Muscle layer of colon (tissue), 2 donors: ENCODE results near the gene FBXO7.
A peak's percentile ranks its signal among the peaks of the same experiment; 100 is the strongest.
"Not testable (repeated sequence)": the region's sequence is repeated elsewhere in the genome, so short reads cannot be mapped to it uniquely, and the experiment has no call there.

Experiments
- H3K27ac ChIP-seq: one replicate; pipeline ENCODE4 v1.7.0; 2013; ENCODE audit warnings: low read depth, mild to moderate bottlenecking, low read length, moderate library complexity
- H3K27me3 ChIP-seq, 2 donors: one replicate each; pipeline ENCODE4 v1.7.0; 2013; ENCODE audit warnings: low read length in 2 of 2, mild to moderate bottlenecking in 2 of 2; ENCODE audit not compliant: insufficient read depth in 2 of 2, control insufficient read depth in 1 of 2
- H3K36me3 ChIP-seq: one replicate; pipeline ENCODE4 v1.7.0; 2013; ENCODE audit warnings: mild to moderate bottlenecking, low read length; ENCODE audit not compliant: insufficient read depth
- H3K4me1 ChIP-seq: one replicate; pipeline ENCODE4 v1.7.0; 2013; ENCODE audit warnings: mild to moderate bottlenecking, low read length; ENCODE audit not compliant: insufficient read depth
- H3K4me3 ChIP-seq, 2 donors: one replicate each; pipeline ENCODE4 v1.7.0; 2013; ENCODE audit warnings: low read length in 2 of 2, low read depth in 1 of 2, mild to moderate bottlenecking in 1 of 2, moderate library complexity in 1 of 2
- H3K9ac ChIP-seq: one replicate; pipeline ENCODE4 v1.7.0; 2013; ENCODE audit warnings: low read length
- H3K9me3 ChIP-seq: one replicate; pipeline ENCODE4 v1.7.0; 2013; ENCODE audit warnings: mild to moderate bottlenecking, low read length
- donor health status: abdominal sarcoma.
- donor health status: Adenocarcinoma of cecum.

FBXO7 gene

DNA sequence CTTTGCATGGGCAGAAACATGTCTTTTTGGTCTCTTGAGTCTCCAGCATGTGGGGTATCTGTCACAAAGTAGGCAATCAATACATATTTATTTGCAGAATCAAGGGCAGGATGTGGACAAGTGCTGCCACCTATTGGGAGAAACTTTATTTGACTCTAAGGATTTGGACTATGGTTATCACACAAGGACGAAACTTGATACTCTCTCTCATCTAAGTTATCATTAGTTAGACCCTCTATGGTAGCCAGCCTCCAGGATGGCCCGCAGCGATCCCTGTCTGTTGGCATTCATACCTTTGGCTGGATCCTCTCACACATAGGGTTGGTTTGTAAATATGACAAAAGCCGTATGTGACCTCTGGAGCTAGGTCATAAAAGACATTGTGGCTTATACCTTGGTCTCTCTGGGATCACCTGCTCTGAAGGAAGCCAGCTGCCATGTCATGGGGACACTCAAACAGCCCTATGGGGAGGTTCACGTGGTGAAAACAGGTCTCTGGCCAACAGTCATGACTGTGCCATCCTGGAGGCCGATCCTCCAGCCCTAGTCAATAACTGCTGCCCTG is 1.1 kb upstream of the FBXO7 start:
- no peaks in the 10 kb centered on the region for H3K27me3 ChIP-seq
- peak overlapping the region; percentile 99 for H3K27ac ChIP-seq
- peak overlapping the region in 1 of 2 donors; percentile 88 for H3K4me3 ChIP-seq
- H3K9me3 ChIP-seq = no peaks in the 10 kb centered on the region
- peak overlapping the region; percentile 63 for H3K9ac ChIP-seq
- no peaks in the 10 kb centered on the region for H3K36me3 ChIP-seq
- H3K4me1 ChIP-seq = peaks cover 38% of the 10 kb centered on the region

DNA sequence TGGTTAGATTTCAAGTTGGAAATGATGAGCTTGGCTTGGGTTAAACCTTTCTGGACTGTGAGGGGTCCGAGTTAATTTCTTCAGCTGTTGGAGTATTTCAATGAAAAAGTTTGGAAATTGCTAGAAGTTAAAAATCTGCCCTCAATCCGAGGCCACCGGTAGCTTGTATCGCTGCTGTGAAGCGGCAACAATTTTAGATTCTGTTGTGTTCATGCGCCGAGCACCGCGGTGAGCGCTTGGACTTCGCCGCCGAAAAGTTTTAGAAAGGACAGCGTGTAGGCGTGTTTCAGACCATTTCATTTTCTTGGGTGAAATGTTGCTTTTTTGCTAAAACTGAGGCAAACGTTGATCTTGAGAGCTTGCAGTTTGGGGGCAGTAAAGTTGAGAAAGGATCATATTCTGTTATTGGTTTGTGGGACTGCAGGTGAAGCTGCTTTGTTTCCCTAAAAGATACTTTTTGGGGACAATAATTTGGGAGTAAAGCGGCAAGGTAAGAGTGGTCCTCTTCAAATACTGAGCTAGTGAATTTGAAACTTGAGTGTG is 928 bp downstream of the FBXO7 start:
- no peaks in the 10 kb centered on the region for H3K9me3 ChIP-seq
- peak overlapping the region; percentile 88 to 93 for H3K4me3 ChIP-seq
- peak overlapping the region; percentile 99 for H3K27ac ChIP-seq
- peaks cover 32% of the 10 kb centered on the region for H3K4me1 ChIP-seq
- H3K36me3 ChIP-seq = no peaks in the 10 kb centered on the region
- peak overlapping the region; percentile 95 for H3K9ac ChIP-seq
- no peaks in the 10 kb centered on the region for H3K27me3 ChIP-seq

DNA sequence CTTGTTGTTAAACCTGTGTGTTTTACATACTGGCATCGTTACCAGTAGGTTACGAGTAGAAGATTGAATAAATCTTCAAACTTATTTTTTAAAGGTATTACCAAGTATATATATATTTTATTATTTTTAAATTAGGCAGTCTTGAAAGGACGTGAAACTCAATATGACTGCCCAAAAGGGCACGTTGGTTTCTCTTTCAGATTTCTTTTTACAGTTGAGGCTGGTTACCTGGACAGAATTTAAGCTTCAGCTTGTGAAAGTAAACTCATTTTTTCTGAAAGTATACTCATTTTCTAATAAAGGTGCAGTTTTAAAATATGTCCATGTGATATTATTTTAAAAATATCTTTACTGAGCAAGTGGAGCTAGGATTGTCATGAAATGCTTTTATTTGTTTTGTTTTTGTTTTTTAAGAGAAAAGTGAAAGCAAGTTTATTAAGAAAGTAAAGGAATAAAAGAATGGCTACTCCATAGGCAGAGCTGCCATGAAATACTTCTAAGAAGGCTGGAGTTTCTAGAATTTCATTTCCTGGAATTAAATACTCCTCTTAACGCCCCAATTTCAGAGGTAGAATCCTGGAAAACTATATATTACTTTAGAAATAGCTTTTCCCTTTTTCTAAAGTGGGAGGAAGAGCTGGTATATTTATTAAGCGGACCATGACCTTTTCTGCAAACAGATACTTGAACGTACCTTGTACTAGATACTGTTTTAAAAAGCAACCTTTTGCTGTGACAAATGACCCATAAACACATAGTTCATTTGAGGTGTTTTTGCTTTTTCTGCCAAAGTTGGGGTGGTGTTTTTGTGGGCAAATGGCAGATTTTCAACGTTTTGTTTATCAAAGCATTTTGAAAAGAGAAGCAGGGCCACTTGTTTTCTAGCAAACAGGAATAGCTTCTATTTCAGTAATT is 1.9 kb downstream of the FBXO7 start:
- Histone ChIP-seq H3K27ac (peak overlapping the region; percentile 99), H3K4me3 (peak overlapping the region in 1 of 2 donors; percentile 88), H3K36me3 (no peaks in the 10 kb centered on the region), H3K4me1 (peaks cover 32% of the 10 kb centered on the region), H3K9me3 (no peaks in the 10 kb centered on the region), H3K9ac (peak overlapping the region; percentile 95), H3K27me3 (no peaks in the 10 kb centered on the region)

DNA sequence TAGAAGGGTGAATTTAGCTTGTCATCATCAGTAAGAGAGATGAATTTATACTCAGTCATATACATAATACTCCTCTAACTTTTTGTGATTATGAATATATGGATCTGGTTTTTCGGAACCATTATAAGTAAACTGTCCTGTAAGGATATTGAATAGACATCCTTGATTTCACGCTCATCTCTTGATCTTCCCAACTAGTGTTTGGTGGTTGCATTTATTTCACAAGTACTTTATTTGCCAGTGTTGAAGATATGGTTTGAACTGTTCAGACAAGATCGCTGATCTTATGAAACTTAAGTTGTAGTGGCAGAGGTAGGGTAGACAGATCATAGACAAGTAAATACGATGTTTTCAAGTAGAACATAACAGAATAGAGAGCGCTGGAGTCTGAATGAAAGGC is 3.0 kb downstream of the FBXO7 start:
- Histone ChIP-seq H3K4me3 (no peak overlapping the region), H3K9ac (no peak overlapping the region), H3K27me3 (no peaks in the 10 kb centered on the region), H3K4me1 (peaks cover 40% of the 10 kb centered on the region), H3K27ac (no peak overlapping the region), H3K36me3 (no peaks in the 10 kb centered on the region), H3K9me3 (no peaks in the 10 kb centered on the region)

DNA sequence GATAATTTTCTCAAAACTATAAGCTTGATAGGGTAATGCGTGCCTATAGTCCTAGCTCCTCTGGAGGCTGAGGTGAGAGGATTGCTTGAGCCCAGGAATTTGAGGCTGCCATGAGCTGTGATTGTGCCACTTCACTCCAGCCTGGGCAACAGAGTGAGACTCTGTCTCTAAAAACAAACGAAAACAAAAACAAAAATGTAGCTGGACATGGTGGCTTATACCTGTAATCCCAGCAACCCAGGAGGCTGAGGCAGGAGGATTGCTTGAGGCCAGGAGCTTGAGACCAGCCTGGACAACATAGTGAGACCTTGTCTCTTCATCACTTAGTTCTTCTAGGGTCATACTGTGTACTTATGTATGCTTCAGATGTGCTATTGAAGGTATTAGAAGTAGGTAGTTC is 3.9 kb downstream of the FBXO7 start:
- H3K4me1 ChIP-seq = peaks cover 36% of the 10 kb centered on the region
- H3K27ac ChIP-seq, H3K9ac ChIP-seq, H3K9me3 ChIP-seq, H3K27me3 ChIP-seq, H3K36me3 ChIP-seq, H3K4me3 ChIP-seq: not testable (repeated sequence)

DNA sequence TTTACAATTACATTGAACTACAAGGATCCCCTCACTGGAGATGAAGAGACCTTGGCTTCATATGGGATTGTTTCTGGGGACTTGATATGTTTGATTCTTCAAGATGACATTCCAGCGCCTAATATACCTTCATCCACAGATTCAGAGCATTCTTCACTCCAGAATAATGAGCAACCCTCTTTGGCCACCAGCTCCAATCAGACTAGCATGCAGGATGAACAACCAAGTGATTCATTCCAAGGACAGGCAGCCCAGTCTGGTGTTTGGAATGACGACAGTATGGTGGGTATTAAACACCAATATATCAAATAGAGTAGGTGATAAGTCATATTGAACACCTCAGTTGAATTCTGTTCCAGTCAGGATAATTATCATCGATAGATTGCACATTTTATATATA is 4.4 kb downstream of the FBXO7 start:
- Histone ChIP-seq H3K36me3 (peaks cover 4% of the 10 kb centered on the region), H3K9me3 (no peaks in the 10 kb centered on the region), H3K4me3 (no peak overlapping the region), H3K27ac (no peak overlapping the region), H3K27me3 (no peaks in the 10 kb centered on the region), H3K9ac (no peak overlapping the region), H3K4me1 (peaks cover 32% of the 10 kb centered on the region)

- H3K4me1 ChIP-seq = peaks cover 31% of the 10 kb centered on the region
- H3K27ac ChIP-seq = no peak overlapping the region
- H3K9me3 ChIP-seq = no peaks in the 10 kb centered on the region
- H3K4me3 ChIP-seq = no peak overlapping the region
- H3K36me3 ChIP-seq = peaks cover 13% of the 10 kb centered on the region
- H3K9ac ChIP-seq = no peak overlapping the region
- H3K27me3 ChIP-seq = no peaks in the 10 kb centered on the region
These were observed 5.6 kb downstream of the FBXO7 start for GRCh38 chr22:32480238-32480637.

DNA sequence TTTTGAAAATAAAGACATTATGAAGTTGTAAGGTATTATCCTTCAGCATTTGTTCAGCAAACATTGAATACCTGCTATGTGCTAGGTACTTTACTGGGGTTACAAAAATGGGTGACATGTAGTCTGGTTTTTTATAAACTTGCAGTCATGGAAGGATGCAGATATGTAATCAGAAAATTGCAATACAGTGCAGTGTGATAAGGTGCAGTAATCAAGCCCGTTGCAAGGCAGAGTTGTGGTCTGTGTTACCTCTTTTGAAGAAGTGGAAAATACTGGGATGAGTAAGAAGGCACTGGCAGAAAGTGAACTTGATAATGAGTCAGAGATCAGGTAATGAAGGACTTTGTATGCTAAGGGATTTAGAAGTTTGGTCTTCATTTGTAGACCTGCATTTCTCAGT is 8.1 kb downstream of the FBXO7 start:
- Histone ChIP-seq H3K9me3 (no peaks in the 10 kb centered on the region), H3K27me3 (no peaks in the 10 kb centered on the region), H3K36me3 (peaks cover 36% of the 10 kb centered on the region), H3K4me3 (no peak overlapping the region), H3K4me1 (peaks cover 17% of the 10 kb centered on the region), H3K9ac (no peak overlapping the region), H3K27ac (no peak overlapping the region)

DNA sequence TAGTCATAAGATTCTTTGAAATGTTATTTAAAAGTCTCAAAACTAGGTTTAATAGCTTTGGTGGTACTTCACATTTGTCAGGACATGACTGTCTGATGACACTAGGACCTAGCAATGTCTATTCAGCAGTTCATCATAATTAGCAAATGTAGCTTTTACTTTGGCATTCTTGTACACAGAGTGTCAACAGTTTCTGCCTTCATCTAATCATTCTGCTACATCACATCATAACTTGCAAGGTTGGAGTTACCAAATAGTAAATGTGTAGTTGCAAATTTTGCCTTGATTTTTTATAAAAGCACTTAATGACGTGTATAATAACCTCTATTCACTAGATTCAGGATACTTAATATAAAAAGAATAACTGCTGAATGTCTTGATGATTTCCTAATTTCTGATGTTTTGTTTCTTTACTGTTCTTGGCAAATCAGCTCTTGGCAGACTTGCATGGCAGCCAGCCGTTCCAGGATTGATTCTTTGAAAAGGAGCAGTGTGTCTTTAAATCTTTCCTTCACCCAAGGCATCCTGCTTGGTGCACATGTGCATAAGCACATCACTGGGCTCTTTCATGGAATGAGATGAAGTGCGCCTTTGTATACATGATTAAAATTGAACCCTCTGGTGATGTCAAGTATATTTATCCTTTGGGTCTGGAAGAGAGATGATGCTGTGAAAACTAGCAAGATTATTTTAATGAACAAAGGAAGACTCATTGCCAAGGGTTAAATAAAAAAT is 12.2 kb downstream of the FBXO7 start:
- H3K4me3 ChIP-seq = no peak overlapping the region
- H3K4me1 ChIP-seq = peaks cover 5% of the 10 kb centered on the region
- peaks cover 68% of the 10 kb centered on the region for H3K36me3 ChIP-seq
- H3K9me3 ChIP-seq = no peaks in the 10 kb centered on the region
- no peaks in the 10 kb centered on the region for H3K27me3 ChIP-seq
- no peak overlapping the region for H3K9ac ChIP-seq
- no peak overlapping the region for H3K27ac ChIP-seq

DNA sequence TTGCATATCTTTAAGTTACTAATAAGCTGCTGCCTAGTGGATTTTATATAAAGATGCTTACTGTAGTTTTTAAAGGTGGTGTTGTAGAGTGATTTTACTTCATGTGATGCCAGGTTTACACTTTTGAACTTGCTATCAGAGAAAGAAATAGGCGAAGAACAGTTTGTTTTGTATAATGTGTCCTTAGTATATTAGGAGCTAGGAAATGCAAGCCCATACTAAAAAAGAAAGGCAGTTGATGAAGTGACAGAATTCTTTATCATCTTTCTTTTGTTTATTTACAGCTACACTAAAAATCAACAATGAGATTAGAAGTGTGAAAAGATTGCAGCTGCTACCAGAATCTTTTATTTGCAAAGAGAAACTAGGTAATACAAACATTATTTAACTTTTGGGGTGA is 12.8 kb downstream of the FBXO7 start:
- H3K27ac ChIP-seq = no peak overlapping the region
- no peak overlapping the region for H3K4me3 ChIP-seq
- H3K4me1 ChIP-seq = no peaks in the 10 kb centered on the region
- H3K36me3 ChIP-seq = peaks cover 74% of the 10 kb centered on the region
- no peaks in the 10 kb centered on the region for H3K27me3 ChIP-seq
- no peak overlapping the region for H3K9ac ChIP-seq
- H3K9me3 ChIP-seq = no peaks in the 10 kb centered on the region

GRCh38 chr22:32489377-32489776 is 14.8 kb downstream of the FBXO7 start:
- H3K9me3 ChIP-seq = no peaks in the 10 kb centered on the region
- peaks cover 81% of the 10 kb centered on the region for H3K36me3 ChIP-seq
- H3K27ac ChIP-seq = no peak overlapping the region
- no peak overlapping the region for H3K9ac ChIP-seq
- no peak overlapping the region for H3K4me3 ChIP-seq
- no peaks in the 10 kb centered on the region for H3K27me3 ChIP-seq
- H3K4me1 ChIP-seq = no peaks in the 10 kb centered on the region
